ENCODE results near the gene NDUFV1. TPM values are rescaled to one million over a fixed set of nuclear protein-coding genes. Genes with fewer than 3 reads are reported as not detected.

NDUFV1 gene
- total and polyA plus RNA-seq, 3 donors from 2014 or later: 187 to 369 (median 312) TPM

DNA sequence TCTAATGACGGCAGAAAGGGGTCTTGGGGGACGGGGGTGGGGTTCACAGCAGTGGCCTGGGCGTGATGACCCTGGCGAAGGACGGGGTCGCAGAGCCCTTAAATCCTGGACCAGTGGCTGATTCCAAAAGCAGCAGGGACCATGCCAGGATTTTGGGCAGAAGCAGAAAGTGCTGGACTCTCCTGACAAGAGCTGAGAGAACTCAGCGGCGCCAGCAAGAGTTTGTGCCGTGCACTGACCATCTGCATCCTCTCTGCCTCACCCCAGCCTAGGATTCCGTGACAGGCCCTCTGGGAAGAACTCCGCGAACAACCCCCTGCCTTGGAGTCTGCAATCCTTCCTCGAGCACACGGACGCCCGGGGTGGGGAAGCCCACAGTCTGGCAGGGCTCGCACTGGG, 644 bp upstream of the NDUFV1 start:
- TF ChIP-seq CTCF (IDR thresholded peaks at IDR 0.05) (no peak), POLR2A (IDR thresholded peaks at IDR 0.05) (no peak)
- Histone ChIP-seq H3K27me3 (no peaks in the 10 kb centered on the region), H3K27ac (peak overlapping the region in 1 of 2 donors; percentile 85), H3K36me3 (ENCODE audit: low read depth, missing control alignments) (no peaks in the 10 kb centered on the region), H3K4me3 (peak overlapping the region; percentile 84 to 96), H3K9me3 (no peaks in the 10 kb centered on the region), H3K4me1 (peaks cover 18% of the 10 kb centered on the region)
- WGBS, 2 donors: 24 to 42% methylated on average over 6 to 17 of the region's 17 CpGs
- DNase-seq: no peak
- intact Hi-C loops (cut with DNase I; ENCODE audit: low total_unique reads): no loop called here

DNA sequence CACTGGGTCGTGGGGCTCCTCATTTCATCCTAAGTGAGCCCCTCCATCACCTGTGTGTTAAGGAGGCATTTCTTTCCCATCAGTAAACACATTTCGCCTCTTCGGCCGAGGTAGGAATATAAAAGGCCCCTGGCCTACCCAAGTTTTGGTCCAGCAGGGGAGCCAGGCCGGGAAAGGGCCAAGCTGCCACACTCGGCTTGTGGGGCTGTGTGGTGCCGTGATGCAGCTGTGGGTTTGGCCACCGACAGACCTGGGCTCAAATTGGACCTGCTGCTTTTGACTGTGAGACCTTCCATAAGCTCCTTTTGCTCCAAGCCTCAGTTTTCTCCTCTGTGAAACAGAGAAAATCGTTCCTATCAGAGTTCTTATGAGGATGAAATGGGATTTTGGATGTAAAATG, 771 bp downstream of the NDUFV1 start:
- H3K9me3 ChIP-seq: no peaks in the 10 kb centered on the region
- 26 to 32% methylated on average over 9 of the region's 9 CpGs for WGBS, 2 donors
- H3K4me3 ChIP-seq: peak overlapping the region; percentile 84 to 96
- no peak overlapping the region for H3K27ac ChIP-seq
- peaks cover 18% of the 10 kb centered on the region for H3K4me1 ChIP-seq
- no peaks in the 10 kb centered on the region for H3K27me3 ChIP-seq
- DNase-seq: no peak
- TF ChIP-seq CTCF (IDR thresholded peaks at IDR 0.05) (no peak), POLR2A (IDR thresholded peaks at IDR 0.05) (no peak)
- intact Hi-C loops (cut with DNase I; ENCODE audit: low total_unique reads): no loop called here
- H3K36me3 ChIP-seq (ENCODE audit: low read depth, missing control alignments): no peaks in the 10 kb centered on the region

GRCh38 chr11:67608486-67608885, 1.8 kb downstream of the NDUFV1 start:
- H3K4me1 ChIP-seq: peaks cover 18% of the 10 kb centered on the region
- no peak overlapping the region for H3K27ac ChIP-seq
- whole genome bisulfite sequencing, 2 donors: 94 to 98% methylated on average over 7 to 8 of the region's 8 CpGs
- intact Hi-C loops (cut with DNase I; ENCODE audit: low total_unique reads): no loop called here
- DNase-seq: no peak
- H3K36me3 ChIP-seq (ENCODE audit: low read depth, missing control alignments): no peaks in the 10 kb centered on the region
- no peaks in the 10 kb centered on the region for H3K9me3 ChIP-seq
- TF ChIP-seq POLR2A (IDR thresholded peaks at IDR 0.05): no peak
- TF ChIP-seq CTCF (IDR thresholded peaks at IDR 0.05): no peak
- no peaks in the 10 kb centered on the region for H3K27me3 ChIP-seq
- H3K4me3 ChIP-seq: no peak overlapping the region

DNA sequence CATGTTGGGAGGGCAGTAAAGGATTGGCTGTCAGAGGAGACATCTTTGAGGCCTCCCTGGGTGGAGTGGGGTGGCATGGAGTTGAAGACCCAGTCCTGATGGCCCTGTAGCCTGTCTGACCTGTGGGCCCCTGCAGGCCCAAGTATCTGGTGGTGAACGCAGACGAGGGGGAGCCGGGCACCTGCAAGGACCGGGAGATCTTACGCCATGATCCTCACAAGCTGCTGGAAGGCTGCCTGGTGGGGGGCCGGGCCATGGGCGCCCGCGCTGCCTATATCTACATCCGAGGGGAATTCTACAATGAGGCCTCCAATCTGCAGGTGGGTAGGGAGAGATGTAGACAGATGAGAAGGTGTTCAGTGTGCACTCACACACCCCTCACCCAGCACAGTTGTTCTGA, 2.6 kb downstream of the NDUFV1 start:
- no peaks in the 10 kb centered on the region for H3K27me3 ChIP-seq
- H3K4me3 ChIP-seq: no peak overlapping the region
- no peaks in the 10 kb centered on the region for H3K9me3 ChIP-seq
- H3K4me1 ChIP-seq: peaks cover 18% of the 10 kb centered on the region
- H3K27ac ChIP-seq: no peak overlapping the region
- TF ChIP-seq POLR2A (IDR thresholded peaks at IDR 0.05) (no peak), CTCF (IDR thresholded peaks at IDR 0.05) (no peak)
- no peak for DNase-seq
- intact Hi-C loops (cut with DNase I; ENCODE audit: low total_unique reads): no loop called here
- H3K36me3 ChIP-seq (ENCODE audit: low read depth, missing control alignments): no peaks in the 10 kb centered on the region
- 83 to 87% methylated on average over 10 of the region's 10 CpGs for WGBS, 2 donors

DNA sequence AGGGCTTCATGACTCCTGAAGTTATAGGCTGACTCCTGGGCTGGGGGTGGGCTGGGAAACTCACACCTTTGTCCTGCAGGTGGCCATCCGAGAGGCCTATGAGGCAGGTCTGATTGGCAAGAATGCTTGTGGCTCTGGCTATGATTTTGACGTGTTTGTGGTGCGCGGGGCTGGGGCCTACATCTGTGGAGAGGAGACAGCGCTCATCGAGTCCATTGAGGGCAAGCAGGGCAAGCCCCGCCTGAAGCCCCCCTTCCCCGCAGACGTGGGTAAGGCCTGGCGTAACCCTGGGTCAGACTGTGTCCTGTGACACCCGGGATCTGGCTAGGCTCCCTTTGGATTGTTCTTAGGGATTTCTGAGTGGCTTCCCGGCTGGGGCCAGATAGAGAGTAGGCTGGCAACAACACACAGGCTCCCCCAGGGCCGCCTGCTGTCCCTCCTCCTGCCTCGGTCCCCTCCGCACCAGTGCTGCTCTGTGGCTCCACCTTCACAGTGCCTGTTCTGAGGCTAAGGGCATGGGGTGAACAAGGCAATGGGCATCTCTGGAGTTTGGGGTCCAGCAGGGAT, 3.6 kb downstream of the NDUFV1 start:
- Histone ChIP-seq H3K36me3 (ENCODE audit: low read depth, missing control alignments) (no peaks in the 10 kb centered on the region), H3K27ac (no peak overlapping the region), H3K9me3 (no peaks in the 10 kb centered on the region), H3K4me1 (peaks cover 18% of the 10 kb centered on the region), H3K4me3 (no peak overlapping the region), H3K27me3 (no peaks in the 10 kb centered on the region)
- no peak for DNase-seq
- WGBS, 2 donors: 88 to 94% methylated on average over 10 to 15 of the region's 15 CpGs
- intact Hi-C loops (cut with DNase I; ENCODE audit: low total_unique reads): no loop called here
- TF ChIP-seq CTCF (IDR thresholded peaks at IDR 0.05): no peak
- TF ChIP-seq POLR2A (IDR thresholded peaks at IDR 0.05): no peak

Data from testis (tissue), 3 donors.